Measurements from ENCODE around the gene RPTN. TPM values are rescaled to one million over a fixed set of nuclear protein-coding genes. Genes with fewer than 3 reads are reported as not detected.

RPTN gene
- total RNA-seq, 1 experiment from 2014 or later = not detected

DNA sequence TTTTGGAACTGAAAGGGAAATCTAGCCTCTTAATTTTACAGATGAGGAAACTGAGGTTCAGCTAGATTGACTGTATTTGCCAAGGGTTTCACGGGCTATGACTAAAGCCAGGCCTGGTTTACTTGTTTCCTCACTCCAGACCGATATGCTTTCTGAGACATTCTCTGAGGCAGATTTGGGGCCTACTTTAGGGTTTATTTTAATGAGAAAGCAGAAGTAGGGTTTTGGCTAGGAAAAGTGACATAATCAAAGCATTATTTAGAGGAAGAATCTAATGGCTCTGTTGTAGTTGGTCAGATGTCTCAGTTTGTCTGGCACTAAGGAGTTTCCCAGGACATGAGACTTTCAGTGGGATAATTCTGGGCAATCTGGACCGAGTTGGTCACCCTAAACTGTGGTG, 1.5 kb upstream of the RPTN start:
- no peaks in the 10 kb centered on the region for H3K4me1 Mint-ChIP-seq
- Histone ChIP-seq H4K5ac (ENCODE audit: insufficient read length, low read depth, low read length) (no peak overlapping the region), H3K14ac (ENCODE audit: insufficient read depth, low read length) (no peak overlapping the region), H4K8ac (replicated peaks; ENCODE audit: insufficient read length, low read depth, low read length) (no peak overlapping the region), H3K79me1 (ENCODE audit: insufficient read depth, low read depth, low read length, poor library complexity, severe bottlenecking) (no peaks in the 10 kb centered on the region), H3K79me2 (ENCODE audit: insufficient read depth, low read length) (no peaks in the 10 kb centered on the region), H3K18ac (ENCODE audit: insufficient read length, low read depth, low read length) (no peak overlapping the region), H3K23me2 (ENCODE audit: insufficient read length, low read depth, low read length, poor library complexity, severe bottlenecking) (no peaks in the 10 kb centered on the region), H3K9me3 (ENCODE audit: control insufficient read depth, low read depth, low read length) (peaks cover 78% of the 10 kb centered on the region), H2BK5ac (ENCODE audit: insufficient read length, low read length) (no peak overlapping the region), H3T11ph (ENCODE audit: low read length) (no peak overlapping the region), H2BK20ac (ENCODE audit: low read depth, low read length, poor library complexity, severe bottlenecking) (no peak overlapping the region), H3K27me3 (ENCODE audit: insufficient read depth, low read length) (no peaks in the 10 kb centered on the region), H4K91ac (ENCODE audit: insufficient read length, low read depth, low read length) (no peak overlapping the region), H3K4me1 (ENCODE audit: insufficient read depth, low read length) (no peaks in the 10 kb centered on the region), H3K23ac (ENCODE audit: insufficient read length, low read depth, low read length) (no peak overlapping the region), H3K9ac (ENCODE audit: extremely low read depth, insufficient read length, low read length) (no peak overlapping the region), H3K4ac (ENCODE audit: low read depth, low read length) (no peak overlapping the region), H2BK12ac (ENCODE audit: insufficient read length, low read depth, low read length) (no peak overlapping the region), H4K20me1 (ENCODE audit: control insufficient read depth, insufficient read depth, insufficient read length) (no peaks in the 10 kb centered on the region), H2AK5ac (ENCODE audit: insufficient read length, low read length) (no peak overlapping the region), H3K4me2 (ENCODE audit: insufficient read depth, insufficient read length, low read length) (no peak overlapping the region), H3K27ac (ENCODE audit: insufficient read length, low read depth, low read length) (no peak overlapping the region), H2BK120ac (ENCODE audit: low read depth, low read length, poor library complexity, severe bottlenecking) (no peak overlapping the region), H2AFZ (ENCODE audit: low read length) (no peak overlapping the region), H3K56ac (ENCODE audit: insufficient read length, low read depth, low read length) (no peak overlapping the region), H2BK15ac (ENCODE audit: low read depth, low read length) (no peak overlapping the region)
- H3K27me3 Mint-ChIP-seq (ENCODE audit: low read depth) = 0 out of 2 replicates have a peak, but pooled peaks cover 1% of the 10 kb centered on the region
- H3K27ac Mint-ChIP-seq = no peak overlapping the region
- peaks cover 77 to 89% of the 10 kb centered on the region in 2 experiments for H3K9me3 Mint-ChIP-seq
- H3K36me3 Mint-ChIP-seq (ENCODE audit: insufficient read depth in 1 of 3, low read depth in 3 of 3) = peaks cover 0 to 20% (median 0%) of the 10 kb centered on the region in 3 experiments; a peak in 3 of 7 replicates
- no peak for TF ChIP-seq CTCF (conservative IDR thresholded peaks at IDR 0.05)
- no CpG with 5 or more reads among the region's 3 CpGs for WGBS (ENCODE audit: extremely low coverage, insufficient read length, low lambda C conversion rate)
- no peak overlapping the region for H3K4me3 Mint-ChIP-seq
- DNase-seq = no peak

Measured in H9 (cell line).